ENCODE data around the gene EFNA4. TPM values are rescaled to one million over a fixed set of nuclear protein-coding genes. Genes with fewer than 3 reads are reported as not detected.

Gene EFNA4
- total RNA-seq, 1 experiment from 2014 or later: 20.3 TPM

DNA sequence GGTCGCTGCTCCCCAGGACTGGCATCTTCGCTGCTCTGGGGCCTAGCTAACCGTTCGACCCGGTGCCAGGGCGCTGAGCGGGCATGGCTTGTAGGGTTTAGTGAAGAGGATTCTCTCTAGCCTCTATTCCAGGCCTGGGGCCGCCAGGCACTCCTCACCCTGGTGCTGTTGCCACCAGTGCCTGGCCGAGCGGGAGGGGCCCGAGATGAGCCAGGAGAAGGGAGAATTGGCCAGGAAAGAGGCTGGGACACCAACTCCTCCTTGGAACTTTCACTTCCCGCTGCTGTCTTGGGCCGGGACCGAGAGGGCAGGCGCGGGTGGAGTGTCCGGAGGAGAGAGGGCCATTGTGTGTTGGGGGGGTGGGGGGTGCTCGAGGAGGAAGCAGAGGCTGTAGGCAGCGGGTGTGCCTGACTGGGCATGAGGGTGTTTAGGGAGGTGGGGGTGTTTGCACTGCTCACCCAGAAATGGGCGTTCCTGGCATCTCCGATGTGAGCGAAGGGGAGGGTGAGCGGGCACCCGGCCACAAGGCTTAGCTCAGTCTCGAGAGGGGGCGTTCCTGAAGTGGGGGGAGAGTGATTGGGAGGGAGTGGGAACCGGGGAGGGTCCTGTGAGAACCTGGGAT is 11.7 kb upstream of the EFNA4 start:
- DNase-seq (ENCODE audit: low spot score): peak; percentile 67

- DNase-seq (ENCODE audit: low spot score): peak; percentile 50
Observed at GRCh38 chr1:155052439-155053395, 10.8 kb upstream of the EFNA4 start.

DNA sequence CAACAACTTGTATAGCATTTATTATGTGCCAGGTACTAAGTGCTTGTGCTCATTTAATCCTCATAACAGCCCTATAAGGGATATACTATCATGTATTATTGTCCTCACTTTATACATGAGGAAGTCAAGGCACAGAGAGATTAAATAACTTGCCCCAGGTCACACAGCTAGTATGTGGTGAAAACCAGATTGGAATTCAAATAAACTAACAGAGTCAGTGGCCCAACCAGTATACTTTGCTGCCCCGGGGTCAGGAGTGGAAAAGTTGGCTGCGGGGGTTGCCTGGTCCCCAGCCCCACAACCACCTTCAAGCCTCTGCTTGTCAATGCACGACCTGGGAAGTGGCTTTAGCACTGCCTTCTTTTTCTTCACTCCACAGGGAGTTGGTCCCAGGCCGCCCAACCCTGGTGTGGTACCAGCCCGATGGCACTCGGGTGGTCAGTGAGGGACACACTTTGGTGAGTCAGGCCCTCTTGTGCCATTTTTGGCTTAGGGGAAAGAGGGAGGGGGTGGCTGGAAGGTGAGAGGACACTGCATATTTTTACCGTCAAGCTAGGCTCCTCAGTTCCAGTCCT is 9.9 kb upstream of the EFNA4 start:
- no peak for DNase-seq (ENCODE audit: low spot score)

GRCh38 chr1:155057104-155057503 is 6.4 kb upstream of the EFNA4 start:
- DNase-seq (ENCODE audit: low spot score): no peak

GRCh38 chr1:155057788-155058211 is 5.7 kb upstream of the EFNA4 start:
- no peak for DNase-seq (ENCODE audit: low spot score)

- no peak for DNase-seq (ENCODE audit: low spot score)
Observed at GRCh38 chr1:155060736-155061135, 2.8 kb upstream of the EFNA4 start.

- DNase-seq (ENCODE audit: low spot score): peak; percentile 92
Observed at GRCh38 chr1:155061381-155062150, 2.0 kb upstream of the EFNA4 start.

DNA sequence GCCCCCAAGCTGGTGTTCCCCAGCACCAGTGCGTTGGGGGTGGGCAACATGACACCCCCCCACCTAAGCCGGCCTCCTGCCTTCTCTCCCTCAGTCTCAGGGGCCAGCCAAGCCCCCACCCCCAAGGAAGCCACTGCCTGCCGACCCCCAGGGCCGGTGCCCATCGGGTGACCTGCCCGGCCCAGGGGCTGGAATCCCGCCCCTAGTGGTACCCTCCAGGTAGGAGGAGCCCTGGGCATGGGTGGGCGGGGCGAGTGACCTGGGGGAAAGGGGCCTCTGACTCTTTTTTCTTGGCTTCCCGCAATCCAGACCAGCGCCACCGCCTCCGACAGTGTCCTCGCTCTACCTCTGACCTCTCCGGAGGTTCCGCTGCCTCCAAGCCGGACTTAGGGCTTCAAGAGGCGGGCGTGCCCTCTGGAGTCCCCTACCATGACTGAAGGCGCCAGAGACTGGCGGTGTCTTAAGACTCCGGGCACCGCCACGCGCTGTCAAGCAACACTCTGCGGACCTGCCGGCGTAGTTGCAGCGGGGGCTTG is 1.3 kb upstream of the EFNA4 start:
- DNase-seq (ENCODE audit: low spot score): no peak

GRCh38 chr1:155062702-155063411 is 683 bp upstream of the EFNA4 start:
- DNase-seq (ENCODE audit: low spot score): no peak

- DNase-seq (ENCODE audit: low spot score): peak; percentile 62
Observed at GRCh38 chr1:155064111-155064831, 731 bp downstream of the EFNA4 start.

- DNase-seq (ENCODE audit: low spot score): no peak
Observed at GRCh38 chr1:155064832-155065429, 1.4 kb downstream of the EFNA4 start.

DNA sequence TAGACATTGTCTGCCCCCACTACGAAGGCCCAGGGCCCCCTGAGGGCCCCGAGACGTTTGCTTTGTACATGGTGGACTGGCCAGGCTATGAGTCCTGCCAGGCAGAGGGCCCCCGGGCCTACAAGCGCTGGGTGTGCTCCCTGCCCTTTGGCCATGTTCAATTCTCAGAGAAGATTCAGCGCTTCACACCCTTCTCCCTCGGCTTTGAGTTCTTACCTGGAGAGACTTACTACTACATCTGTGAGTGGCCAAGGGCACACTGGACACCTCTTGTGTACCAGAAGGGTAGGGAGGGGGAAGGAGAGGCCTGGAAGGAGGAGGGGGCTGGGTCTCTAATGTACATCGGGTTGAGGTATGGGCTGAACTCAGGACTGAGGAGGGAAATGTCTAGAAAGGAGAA is 3.2 kb downstream of the EFNA4 start:
- no peak for DNase-seq (ENCODE audit: low spot score)

DNA sequence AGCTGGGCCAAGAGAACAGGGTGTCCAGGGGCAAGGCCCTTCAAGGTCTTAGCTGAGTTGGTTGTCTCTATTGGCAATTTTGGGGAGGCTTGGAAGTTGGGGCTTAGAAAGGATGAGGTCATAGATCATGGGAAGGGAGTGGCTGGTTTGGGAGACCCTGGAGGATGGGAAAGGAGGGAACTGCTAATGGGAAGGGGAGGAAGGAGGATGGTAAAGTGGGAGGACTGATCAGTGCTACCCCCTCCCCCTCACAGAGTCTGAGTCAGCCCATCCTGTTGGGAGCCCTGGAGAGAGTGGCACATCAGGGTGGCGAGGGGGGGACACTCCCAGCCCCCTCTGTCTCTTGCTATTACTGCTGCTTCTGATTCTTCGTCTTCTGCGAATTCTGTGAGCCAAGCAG is 5.1 kb downstream of the EFNA4 start:
- DNase-seq (ENCODE audit: low spot score): peak; percentile 49

GRCh38 chr1:155069551-155070157 is 6.1 kb downstream of the EFNA4 start:
- no peak for DNase-seq (ENCODE audit: low spot score)

DNA sequence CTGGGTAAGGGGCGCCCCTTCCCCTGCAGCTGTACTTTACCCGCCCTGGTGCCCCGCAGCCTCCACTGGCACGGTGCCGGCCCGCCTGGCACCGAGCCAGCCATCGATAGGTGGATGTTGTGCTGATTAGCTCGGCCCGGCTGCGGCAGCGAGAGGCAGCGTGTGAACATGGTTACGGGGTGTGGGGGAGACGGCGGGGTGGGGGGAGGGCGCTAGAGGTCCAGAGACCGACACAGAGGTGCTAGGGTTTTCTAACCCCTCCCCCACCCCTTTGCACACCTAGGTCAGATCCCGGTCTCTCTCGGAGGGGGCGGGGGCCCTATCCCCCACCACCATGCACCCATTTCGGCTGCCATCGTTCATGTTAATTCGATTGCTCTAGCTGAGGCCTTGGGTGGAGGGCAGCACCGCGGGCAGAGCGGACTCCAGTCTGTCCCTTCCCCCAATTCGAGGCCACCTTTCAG is 6.7 kb downstream of the EFNA4 start:
- no peak for DNase-seq (ENCODE audit: low spot score)

DNA sequence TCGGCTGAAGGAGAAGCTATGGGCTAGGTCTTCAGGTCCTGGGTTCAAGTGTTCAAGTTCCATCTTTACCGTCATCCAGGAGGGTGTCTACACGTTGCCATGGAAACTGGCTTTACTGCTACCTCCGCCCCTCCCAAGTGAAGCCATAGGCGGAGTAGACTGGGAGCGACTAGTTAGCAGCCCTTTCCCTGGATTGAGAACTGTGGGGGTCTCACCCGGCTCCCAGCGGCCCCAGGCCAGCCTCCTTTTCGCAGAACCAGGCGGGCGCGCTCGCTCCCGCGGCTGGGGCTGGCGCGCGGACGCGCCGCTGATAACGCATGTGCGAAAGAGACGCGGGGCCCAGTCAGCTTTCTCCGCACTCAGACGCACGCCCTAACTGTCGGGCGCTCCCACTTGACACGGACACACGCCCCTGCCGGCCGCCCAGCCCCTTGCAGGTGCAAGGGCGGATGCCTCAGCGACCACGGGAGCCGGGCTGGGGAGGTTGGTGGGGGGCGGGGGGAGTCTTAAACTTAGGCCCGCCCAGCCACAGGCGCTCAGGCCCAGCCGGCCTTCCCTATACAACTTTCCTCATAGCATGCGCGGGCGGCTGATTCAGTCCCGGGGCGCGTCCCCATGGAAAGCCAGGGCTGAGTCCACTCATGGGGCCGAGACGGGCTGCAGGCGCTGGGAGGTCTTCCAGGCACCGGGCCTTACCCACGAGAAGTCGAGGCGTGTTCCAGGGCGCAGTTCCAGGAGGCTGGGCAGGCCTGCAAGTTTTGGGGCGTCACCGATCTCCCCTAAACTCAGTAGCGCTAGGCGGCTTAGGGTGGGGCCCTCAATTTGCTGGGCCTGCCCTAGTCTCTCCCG is 7.4 kb downstream of the EFNA4 start:
- no peak for DNase-seq (ENCODE audit: low spot score)

DNA sequence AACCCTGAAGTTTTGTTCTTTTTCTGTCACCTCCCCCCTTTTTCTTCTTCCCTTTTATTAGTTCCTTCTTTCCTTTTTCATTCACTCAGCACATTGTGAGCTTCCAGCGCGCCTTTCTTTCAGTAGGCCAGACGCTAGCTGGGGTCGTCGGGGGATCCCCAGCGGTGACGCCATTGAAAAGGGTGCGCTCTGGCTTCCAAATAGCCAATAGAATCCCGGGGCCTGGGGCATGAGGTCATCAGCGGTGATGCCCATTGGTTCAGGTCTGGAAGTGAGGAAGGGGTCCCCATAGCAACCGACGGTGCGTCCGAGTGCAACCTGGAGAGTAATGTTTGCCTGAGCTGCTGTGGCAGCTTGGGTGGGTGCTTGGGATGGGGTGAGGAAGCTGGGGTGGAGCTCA is 8.2 kb downstream of the EFNA4 start:
- no peak for DNase-seq (ENCODE audit: low spot score)

DNA sequence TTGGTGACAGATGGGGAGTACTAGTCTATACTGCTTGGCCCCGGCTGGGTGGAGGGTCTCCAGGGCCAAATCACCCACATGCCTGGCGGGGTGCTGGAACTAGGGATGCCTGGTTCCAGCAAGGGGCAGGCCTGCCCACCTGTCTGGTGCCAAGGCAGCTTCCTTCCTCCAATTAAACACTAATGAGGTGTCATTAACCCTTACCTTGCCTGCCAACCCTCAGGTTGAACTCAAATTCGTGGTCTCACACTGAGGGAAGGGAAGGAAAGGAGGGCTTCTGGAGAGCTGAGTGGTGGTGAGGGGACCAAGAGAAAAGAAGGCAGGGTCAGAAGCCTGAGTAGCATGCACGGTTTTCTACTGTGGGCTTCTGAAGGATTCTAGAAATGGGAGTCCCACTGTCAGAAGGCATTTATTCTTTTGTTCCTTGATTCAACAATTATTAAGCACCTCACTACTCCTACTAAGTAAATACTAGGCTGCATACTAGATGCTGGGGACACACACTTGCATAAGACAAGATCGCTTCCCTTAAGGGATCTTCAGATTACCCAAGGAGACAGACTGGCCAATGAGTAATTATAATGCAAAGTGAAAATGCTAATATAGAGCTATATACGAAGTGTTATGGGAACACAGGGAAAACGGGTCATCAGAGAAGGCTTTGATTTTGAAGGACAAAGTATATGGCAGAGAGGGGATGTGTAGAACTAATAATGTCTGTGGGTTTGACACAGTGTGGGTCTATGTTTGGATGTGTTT is 9.2 kb downstream of the EFNA4 start:
- no peak for DNase-seq (ENCODE audit: low spot score)
